Prostate gland (tissue), 2 donors: ENCODE results near the gene ZCCHC24.

Experiments used
- CTCF ChIP-seq, 4 experiments: fragments of 200-600 bp in 2 of 4; fragments of 450-650 bp in 2 of 4; sonication (generic) in 2 of 4; IDR thresholded peaks; 1 replicate in 3 of 4; 2 replicates in 1 of 4; pipeline ENCODE4 v1.5.1; 2016 to 2019; ENCODE audit warnings: antibody characterized with exemption in 4 of 4, mild to moderate bottlenecking in 2 of 4, moderate library complexity in 2 of 4
- POLR2A ChIP-seq: fragments of 450-650 bp; IDR thresholded peaks from one replicate; pipeline ENCODE4 v1.6.1; 2016; ENCODE audit warnings: antibody characterized with exemption, mild to moderate bottlenecking
- POLR2AphosphoS5 ChIP-seq: sonication (generic); formaldehyde crosslinking; IDR thresholded peaks from one replicate; pipeline ENCODE4 v1.6.1; 2017; ENCODE audit warnings: antibody characterized with exemption

- no peak for TF ChIP-seq CTCF (IDR thresholded peaks at IDR 0.05)
- no peak for TF ChIP-seq POLR2A
- TF ChIP-seq POLR2AphosphoS5, result no peak
Observed at GRCh38 chr10:79411546-79412495, 33.6 kb downstream of the ZCCHC24 start.
